Measurements from ENCODE around the gene PPP1R27.

The PPP1R27 gene

DNA sequence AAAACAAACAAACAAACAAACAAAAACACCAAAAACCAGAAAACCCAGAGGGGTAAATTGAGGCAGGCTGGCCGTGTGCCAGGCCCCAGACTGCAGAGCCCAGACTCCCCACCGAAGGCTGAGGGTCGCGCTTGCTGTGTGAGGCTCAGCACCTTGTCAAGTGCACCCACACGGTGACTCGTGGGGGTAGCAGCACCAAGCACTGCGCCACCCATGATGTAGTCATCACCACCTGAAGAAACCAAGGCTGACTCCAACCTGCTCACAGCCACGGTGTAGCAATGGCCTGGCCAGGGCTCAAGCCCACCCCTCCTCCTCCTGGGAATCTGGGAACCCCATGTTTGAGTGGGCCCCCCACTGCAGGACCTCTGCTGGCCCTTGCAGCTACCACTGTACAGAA lies 13.7 kb downstream of the PPP1R27 start:
- no peak for DNase-seq (ENCODE audit: low read depth)

DNA sequence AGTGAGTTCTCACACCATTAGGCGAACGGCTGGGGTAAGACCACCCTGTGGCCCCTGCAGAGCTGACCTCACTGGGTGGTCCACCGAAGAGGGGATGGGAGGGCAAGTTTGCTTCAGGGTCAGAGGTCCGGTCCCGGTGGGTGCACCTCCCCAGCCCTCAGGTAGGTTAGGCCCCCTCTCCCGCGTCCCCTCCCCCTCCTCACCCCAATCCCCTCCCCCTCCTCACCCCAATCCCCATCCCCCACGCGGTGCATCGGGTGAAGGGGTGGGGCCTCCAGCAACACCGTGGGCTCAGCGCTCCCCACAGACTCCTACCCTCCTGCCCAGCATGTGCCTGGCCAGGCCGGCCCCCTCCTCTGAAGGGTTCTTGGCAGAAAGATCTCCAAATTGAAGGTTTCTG lies 15.1 kb downstream of the PPP1R27 start:
- no peak for DNase-seq (ENCODE audit: low read depth)

DNA sequence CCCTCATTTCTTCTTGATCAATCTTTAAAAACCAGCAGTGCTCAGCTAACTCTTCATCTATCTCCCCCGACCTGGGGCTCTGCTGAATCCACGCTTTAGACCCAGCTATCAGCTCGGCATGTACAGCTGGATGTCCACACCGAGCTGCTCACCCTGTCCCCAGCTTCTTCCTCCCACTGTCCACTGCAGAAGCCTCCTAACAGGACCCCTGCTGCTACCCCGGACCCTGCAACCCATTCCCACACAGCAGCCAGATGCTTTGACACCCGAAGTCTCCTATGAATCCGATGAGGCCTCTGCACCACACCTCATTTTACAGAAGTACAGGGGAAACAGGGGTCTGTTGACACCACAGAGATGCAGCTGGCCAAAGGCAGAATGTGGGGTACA lies 17.1 kb downstream of the PPP1R27 start:
- DNase-seq (ENCODE audit: low read depth), result no peak

DNA sequence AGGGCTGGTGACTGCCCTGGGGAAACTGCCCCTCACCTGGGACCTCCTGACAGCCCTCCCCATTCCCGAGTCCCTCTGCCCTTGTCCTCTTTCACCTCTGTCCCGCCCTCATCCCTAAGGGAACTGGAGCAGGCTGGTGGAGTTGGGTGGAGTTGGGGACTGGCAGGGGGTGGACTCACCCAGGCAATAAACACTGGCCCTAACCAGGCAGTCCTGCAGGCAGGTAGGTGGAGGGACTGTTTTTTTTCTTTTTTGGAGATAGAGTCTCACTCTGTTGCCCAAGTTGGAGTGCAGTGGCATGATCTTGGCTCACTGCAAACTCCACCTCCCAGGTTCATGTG lies 19.2 kb downstream of the PPP1R27 start:
- no peak for DNase-seq (ENCODE audit: low read depth)

DNA sequence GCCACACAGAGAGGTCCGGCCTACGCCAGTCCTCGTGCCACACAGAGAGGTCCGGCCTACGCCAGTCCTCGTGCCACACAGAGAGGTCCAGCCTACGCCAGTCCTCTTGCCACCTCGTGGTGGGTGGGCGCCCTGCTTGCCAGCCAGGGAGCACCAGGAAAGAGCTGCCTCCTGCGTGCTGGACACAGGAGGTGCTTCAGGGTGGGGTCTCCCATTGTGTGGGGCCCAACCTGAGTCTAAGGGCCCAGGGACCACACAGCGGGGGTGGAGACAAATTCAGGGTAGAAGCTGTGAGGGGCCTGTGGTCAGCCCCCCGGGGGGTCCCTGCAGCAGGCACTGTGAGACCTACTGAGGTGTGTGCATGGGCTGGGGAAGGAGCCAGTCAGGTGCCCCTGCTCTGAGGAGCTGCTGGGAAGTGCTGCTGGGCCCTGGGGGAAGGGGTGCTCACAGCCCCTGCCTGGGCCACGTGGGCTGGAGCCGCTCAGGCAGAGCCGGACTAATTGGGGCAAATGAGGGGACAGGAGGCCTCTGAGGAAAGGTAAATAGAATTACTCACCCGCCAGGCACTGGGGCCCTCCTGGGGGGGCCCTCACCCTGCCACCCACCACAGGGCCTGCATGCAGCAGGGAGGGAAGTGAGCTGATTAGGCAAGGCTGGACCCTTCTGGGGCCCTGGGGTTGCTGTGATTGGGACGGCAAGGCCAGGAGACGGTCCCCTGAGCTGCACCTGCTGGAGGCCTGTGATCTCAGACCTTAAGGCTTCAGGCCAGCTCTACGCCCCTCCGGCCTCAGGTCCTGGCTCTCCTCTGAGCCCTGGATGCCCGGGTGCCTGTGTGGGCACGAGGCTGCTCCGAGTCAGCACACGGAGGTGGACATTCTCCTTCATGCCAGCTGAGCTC lies 19.9 kb downstream of the PPP1R27 start:
- DNase-seq (ENCODE audit: low read depth), result no peak

DNA sequence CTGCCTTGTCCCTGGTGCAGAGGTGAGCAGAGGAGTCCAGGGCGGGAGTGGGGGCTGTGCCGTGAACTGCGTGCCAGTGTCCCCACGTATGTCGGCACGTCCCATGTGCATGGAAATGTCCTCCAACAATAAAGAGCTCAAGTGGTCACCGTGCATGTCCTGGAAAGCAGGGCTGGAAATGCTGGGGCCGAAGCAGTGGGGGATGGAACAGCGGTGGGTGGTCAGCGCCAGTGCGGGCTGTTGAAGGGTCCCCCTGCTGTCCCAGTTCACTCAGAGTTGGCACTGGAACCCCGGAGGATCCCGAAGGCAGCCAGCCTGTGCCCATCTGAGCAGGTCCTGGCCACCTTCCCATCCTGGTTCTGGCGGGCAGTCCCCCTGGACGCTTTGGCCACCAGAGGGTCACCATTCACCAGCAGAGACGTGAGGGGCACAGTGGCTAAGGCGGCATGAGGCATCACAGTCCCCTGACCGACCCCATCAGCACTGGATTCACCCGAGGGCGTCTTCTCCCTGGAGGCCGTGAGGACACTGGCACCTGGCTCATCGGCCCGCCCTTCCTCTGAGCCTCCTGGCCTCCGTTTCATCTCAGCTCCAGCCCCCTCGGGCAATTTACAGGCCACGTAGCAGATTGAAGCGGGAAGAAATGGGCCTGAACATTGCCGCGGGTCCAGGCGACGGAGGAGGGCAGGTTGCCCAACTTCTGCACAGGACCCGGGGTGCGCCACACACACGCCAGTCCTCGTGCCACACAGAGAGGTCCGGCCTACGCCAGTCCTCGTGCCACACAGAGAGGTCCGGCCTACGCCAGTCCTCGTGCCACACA lies 20.8 kb downstream of the PPP1R27 start:
- DNase-seq (ENCODE audit: low read depth), result no peak

DNA sequence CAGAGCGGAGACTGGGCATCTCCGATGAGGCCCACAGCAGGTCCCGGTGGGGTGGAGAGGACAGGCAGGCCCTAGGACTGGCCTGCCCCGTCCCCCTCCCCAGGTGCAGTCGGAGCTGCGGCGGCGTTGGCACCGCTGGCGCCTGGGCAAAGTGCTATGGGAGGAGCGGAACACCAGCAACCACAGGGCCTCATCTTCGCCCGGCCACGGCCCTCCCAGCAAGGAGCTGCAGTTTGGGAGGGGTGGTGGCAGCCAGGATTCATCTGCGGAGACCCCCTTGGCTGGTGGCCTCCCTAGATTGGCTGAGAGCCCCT lies 21.5 kb downstream of the PPP1R27 start:
- no peak for DNase-seq (ENCODE audit: low read depth)

DNA sequence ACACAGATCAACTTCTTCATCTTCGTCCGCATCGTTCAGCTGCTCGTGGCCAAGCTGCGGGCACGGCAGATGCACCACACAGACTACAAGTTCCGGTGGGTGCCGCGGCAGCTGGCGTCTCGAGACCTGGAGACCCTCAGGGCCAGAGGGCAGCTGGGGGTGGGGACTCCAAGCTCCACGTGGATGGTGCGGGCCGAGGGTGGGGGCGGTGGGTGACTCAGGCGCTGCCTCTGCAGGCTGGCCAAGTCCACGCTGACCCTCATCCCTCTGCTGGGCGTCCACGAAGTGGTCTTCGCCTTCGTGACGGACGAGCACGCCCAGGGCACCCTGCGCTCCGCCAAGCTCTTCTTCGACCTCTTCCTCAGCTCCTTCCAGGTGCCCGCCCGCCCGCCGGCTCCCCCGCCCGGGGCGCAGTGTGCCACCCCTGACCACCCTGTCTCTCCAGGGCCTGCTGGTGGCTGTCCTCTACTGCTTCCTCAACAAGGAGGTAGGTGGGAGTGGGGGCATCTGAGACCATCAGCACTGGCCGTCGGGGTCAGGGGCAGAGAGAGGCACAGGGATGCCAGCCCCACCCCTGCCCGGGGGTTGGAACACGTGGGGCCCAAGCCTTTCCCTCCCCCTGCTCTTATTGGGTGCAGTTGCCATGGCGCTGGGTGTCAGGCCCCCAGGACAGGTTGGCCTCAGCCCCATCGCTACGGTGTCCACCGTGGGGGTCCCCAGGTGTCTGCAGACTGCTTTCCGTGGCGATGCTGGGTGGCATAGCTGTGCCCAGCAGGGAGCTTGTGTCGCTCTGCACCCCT lies 22.1 kb downstream of the PPP1R27 start:
- DNase-seq (ENCODE audit: low read depth), result no peak

DNA sequence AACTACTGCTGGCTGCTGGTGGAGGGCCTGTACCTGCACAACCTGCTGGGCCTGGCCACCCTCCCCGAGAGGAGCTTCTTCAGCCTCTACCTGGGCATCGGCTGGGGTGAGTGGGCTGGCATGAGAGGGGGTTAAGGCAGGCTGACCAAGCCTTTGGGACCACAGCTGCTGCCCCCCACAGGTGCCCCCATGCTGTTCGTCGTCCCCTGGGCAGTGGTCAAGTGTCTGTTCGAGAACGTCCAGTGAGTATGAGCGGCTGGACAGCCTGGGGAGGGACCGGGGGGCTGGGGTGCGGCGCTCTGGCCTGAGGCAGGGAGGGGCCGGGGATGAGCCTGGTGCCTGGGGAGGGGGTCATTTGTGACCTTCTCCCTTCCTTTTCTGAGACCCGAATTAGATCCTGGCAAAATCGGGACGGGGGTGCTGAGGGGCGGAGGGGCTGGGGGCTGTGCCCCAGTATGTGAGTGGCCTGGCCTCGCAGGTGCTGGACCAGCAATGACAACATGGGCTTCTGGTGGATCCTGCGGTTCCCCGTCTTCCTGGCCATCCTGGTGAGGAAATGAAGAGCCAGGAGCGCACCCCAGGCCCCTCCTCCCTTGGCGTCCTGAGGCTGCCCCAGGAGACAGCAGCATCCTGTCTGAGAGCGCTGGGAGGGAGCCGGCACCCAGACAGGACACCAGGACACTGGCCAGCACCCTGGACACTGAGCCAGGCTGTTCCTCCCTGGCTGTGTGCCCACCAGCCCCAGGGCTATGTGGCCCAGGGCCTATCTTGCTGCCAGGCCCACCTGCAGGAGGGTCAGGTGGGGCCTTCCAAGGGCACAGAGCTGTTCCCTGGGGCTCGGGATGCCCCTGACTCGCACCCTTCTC lies 22.9 kb downstream of the PPP1R27 start:
- no peak for DNase-seq (ENCODE audit: low read depth)

DNA sequence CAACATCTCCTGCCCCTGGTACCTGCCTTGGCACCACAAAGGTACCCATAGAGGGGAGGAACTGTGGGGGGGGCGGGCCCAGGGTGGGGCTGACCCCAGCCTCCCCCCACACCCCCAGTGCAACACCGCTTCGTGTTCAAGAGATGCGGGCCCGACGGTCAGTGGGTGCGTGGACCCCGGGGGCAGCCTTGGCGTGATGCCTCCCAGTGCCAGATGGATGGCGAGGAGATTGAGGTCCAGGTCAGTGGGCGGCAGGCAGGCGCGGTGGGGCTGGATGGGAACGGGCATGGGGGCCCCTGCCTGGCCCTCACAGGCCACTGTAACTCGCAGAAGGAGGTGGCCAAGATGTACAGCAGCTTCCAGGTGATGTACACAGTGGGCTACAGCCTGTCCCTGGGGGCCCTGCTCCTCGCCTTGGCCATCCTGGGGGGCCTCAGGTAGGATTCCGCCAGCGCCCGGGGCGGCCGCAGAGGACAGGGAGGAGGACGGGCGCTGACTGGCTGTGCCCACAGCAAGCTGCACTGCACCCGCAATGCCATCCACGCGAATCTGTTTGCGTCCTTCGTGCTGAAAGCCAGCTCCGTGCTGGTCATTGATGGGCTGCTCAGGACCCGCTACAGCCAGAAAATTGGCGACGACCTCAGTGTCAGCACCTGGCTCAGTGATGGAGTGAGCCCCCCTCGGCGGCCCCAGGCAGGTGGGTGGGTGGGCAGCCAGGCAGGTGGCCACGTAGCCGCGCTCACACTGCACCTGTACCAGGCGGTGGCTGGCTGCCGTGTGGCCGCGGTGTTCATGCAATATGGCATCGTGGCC lies 23.8 kb downstream of the PPP1R27 start:
- no peak for DNase-seq (ENCODE audit: low read depth)

DNA sequence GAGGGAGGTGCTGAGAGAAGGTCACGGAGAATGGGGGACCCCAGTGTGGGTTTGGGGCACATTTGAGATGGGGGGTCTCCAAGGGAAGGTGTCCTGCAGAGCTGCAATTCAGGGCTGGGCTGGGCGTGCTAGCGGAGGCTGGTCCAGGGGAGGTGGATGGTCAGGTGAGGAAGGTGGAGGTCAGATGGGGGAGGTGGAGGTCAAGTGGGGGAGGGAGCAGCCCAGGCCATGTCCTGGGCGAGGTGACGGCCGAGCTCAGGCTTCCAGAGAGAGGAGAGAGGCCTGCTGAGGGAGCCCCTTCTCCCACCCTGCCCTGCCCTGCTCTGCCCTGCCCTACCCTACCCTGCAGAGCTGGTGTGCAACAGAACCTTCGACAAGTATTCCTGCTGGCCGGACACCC lies 24.4 kb downstream of the PPP1R27 start:
- no peak for DNase-seq (ENCODE audit: low read depth)

DNA sequence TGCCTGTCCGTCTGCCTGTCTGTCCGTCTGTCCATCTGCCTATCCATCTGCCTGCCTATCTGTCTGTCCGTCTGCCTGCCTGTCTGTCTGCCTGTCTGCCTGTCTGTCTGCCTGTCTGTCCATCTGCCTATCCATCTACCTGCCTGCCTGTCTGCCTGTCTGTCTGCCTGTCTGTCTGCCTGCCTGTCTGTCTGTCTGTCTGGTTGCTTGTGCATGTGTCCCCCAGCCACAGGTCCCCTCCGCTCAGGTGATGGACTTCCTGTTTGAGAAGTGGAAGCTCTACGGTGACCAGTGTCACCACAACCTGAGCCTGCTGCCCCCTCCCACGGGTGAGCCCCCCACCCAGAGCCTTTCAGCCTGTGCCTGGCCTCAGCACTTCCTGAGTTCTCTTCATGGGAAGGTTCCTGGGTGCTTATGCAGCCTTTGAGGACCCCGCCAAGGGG lies 25.3 kb downstream of the PPP1R27 start:
- no peak for DNase-seq (ENCODE audit: low read depth)

DNA sequence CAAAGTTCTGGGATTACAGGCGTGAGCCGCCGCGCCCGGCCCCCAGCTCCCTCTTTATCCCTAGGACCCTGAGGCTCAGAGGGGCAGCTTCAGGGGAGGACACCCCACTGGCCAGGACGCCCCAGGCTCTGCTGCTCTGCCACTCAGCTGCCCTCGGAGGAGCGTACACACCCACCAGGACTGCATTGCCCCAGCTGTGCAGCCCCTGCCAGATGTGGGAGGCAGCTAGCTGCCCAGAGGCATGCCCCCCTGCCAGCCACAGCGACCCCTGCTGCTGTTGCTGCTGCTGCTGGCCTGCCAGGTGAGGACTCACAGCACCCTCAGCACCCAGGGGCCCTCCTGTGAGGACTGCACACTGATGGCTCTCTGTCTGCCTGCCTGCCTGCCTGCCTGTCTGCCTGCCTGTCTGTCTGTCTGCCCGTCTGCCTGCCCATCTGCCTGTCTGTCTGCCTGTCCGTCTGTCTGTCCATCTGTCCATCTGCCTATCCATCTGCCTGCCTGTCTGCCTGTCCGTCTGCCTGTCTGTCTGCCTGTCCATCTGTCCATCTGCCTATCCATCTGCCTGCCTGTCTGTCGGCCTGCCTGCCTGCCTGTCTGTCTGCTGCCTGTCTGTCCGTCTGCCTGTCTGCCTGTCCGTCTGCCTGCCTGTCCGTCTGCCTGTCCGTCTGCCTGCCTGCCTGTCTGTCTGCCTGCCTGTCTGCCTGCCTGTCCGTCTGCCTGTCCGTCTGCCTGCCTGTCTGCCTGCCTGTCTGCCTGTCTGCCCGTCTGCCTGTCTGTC lies 25.9 kb downstream of the PPP1R27 start:
- DNase-seq (ENCODE audit: low read depth), result no peak

DNA sequence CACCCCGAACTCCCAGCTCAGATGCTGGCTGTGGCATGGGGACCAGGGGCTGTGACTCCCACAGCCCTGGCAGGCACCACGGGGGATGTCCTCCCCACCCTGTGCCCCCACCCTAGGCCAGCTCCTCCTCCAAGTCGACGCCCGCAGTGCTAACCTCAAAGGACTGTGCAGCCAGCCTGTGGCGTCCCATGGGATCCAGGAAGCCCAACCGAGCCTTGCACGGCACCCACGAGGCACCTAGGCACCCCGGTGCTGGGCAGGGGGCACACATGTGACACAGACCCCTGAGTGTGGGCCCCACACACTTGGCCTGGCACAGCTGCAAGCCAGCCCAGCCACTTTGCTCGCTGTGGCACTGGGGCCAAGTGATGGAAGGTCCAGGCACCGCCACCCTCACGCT lies 27.0 kb downstream of the PPP1R27 start:
- DNase-seq (ENCODE audit: low read depth), result no peak

DNA sequence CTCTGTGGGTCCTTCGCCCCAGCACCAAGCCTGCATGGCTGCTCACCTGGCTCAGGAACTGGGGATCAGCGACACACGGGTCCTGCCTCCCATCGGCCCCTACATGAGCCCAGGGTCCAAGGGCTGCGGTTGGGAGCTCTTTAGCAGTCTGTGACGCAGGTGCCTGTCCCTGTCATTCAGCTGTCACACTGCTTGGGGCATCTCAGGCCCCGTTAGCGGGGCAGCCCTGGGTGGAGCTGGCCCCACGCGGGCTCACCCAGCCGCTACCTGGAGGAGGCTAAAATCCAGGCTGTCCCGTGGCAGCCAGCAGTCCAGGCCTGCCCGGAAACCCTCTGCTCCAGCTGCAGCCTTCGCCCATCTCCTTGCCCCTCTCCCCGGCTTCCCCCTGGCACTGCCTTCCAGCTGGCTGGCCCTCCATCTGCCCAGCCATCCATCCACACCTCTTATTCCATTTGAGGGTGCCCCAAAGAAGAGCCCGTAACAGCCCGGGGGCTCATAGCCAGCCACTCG lies 27.6 kb downstream of the PPP1R27 start:
- DNase-seq (ENCODE audit: low read depth), result no peak

DNA sequence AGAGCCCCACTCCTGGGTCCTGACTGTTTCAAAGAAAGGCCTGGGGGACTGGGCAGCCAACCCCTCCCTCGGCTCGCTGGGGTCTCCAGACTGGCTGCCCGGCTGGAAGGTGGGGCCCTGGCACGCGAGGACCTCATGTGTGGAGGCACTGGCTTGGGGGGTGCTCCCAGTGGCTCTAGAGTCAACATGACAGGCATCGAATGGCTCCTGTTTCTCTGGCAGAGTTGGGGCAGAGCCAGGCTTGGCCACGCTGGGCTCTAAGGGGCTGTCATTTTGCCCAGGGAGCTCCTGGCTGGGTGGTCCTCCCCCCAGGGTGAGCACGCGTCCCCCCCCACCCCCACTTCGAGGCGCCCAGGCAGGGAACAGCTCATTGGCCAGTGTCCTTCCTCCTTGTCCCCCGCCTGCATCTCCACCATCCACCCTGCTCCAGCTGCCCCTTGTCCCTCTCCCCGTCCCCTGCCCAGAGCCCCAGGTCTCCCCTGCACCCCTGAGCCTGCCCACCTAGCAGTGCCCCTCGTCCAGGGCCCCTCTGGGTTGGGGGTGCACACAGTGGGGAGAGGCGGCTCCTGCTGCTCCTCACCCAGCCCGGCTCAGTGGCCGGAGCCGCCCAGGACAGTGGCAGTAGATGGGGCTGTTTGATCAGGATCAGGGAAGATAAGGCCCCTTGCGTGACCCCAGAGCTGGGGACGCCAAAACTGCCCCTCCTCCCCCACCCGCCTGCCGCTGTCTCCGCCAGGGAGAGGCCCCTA lies 28.2 kb downstream of the PPP1R27 start:
- DNase-seq (ENCODE audit: low read depth), result no peak

DNA sequence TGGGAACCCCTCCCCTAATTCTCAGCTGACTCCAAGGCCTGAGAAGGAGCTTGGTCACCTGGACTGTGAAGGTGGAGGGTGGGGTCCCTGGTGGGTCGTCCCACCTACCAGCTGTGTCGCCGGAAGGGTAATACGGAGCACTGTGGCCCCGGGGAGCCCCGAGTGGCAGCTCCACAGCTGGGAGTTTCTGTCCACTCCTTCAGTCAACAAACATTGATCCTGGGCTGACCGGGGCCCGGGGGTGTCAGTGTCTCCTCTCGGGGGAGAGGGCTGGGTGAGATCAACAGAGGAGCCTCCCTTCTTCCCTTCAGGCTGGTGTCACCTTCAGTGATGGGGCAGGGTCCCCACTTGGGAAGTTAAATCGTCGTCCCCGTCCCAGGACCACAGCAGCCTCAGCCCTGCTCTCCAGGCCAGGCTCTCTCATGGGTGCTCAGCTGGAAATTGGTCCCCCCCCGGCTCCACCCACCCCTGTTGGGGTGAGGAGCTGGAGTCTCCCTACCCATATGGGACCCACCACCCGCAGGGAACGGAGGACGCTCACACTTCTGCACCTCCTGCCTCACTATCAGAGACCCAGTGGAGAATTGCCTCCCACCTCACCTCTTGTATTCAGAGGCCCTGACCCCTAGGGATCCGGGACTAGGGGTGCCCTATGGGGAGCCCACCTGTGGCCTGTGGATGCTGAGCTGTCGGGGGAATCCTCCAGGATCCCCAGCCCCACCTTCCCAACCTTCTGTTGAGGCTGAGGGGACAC lies 29.0 kb downstream of the PPP1R27 start:
- no peak for DNase-seq (ENCODE audit: low read depth)

Measured in HS-27A (cell line).